Fibroblast of lung (primary cell): Measurements from ENCODE around the gene RRAS. TPM values are rescaled to one million over a fixed set of nuclear protein-coding genes. Genes with fewer than 3 reads are reported as not detected.

Source experiments
- DNase-seq, 2 donors: peaks; one replicate each; pipeline versions ENCODE4 v3.0.0 to v3.0.0-alpha.2; 2010; ENCODE audit warnings: low read depth in 2 of 2
- H2AFZ ChIP-seq: 2 replicates; pipeline ENCODE4 v1.5.1; 2012; ENCODE audit warnings: low read length, control low read depth, inconsistent platforms
- H3K27ac ChIP-seq: 2 replicates; pipeline ENCODE4 v1.5.1; 2011; ENCODE audit warnings: low read length, control low read depth; ENCODE audit not compliant: insufficient read depth
- H3K27me3 ChIP-seq: 2 replicates; pipeline ENCODE4 v1.5.1; 2011; ENCODE audit warnings: mild to moderate bottlenecking, low read length; ENCODE audit not compliant: control insufficient read depth, insufficient read depth
- H3K36me3 ChIP-seq: 2 replicates; pipeline ENCODE4 v1.5.1; 2011; ENCODE audit warnings: low read length; ENCODE audit not compliant: control insufficient read depth, insufficient read depth
- H3K4me1 ChIP-seq: 2 replicates; pipeline ENCODE4 v1.5.1; 2011; ENCODE audit warnings: low read length; ENCODE audit not compliant: control insufficient read depth, insufficient read depth; ENCODE audit errors: extremely low read depth
- H3K4me2 ChIP-seq: 2 replicates; pipeline ENCODE4 v1.5.1; 2011; ENCODE audit warnings: low read length, control low read depth; ENCODE audit not compliant: insufficient read depth; ENCODE audit errors: extremely low read depth
- H3K4me3 ChIP-seq, 4 experiments: fragments of 200-600 bp in 1 of 4; sonication (generic) in 1 of 4; replicated peaks in 1 of 4; 2 replicates each; pipeline ENCODE4 v1.5.1; 2011 to 2016; ENCODE audit warnings: low read length in 4 of 4, low read depth in 3 of 4, mild to moderate bottlenecking in 3 of 4, control low read depth in 2 of 4, inconsistent platforms in 1 of 4, mixed read lengths in 1 of 4; ENCODE audit not compliant: insufficient read depth in 1 of 4; ENCODE audit errors: control extremely low read depth in 1 of 4
- H3K79me2 ChIP-seq: 2 replicates; pipeline ENCODE4 v1.5.1; 2012; ENCODE audit warnings: mild to moderate bottlenecking, low read length, inconsistent platforms; ENCODE audit not compliant: control insufficient read depth, insufficient read depth
- H3K9ac ChIP-seq: 2 replicates; pipeline ENCODE4 v1.5.1; 2011; ENCODE audit warnings: mild to moderate bottlenecking, low read length, control low read depth; ENCODE audit not compliant: insufficient read depth
- H3K9me3 ChIP-seq: 2 replicates; pipeline ENCODE4 v1.5.1; 2012; ENCODE audit warnings: low read depth, low read length; ENCODE audit not compliant: control insufficient read depth, insufficient read depth
- H4K20me1 ChIP-seq: 2 replicates; pipeline ENCODE4 v1.5.1; 2011; ENCODE audit warnings: low read length; ENCODE audit not compliant: control insufficient read depth, insufficient read depth; ENCODE audit errors: extremely low read depth
- CTCF ChIP-seq, 2 donors: IDR thresholded peaks in 1 of 2; conservative IDR thresholded peaks in 1 of 2; 1 replicate in 1 of 2; 2 replicates in 1 of 2; pipeline ENCODE4 v1.5.1; 2011 to 2012; ENCODE audit warnings: low read length in 2 of 2, control low read depth in 1 of 2, inconsistent platforms in 1 of 2, low read depth in 1 of 2, mild to moderate bottlenecking in 1 of 2
- EZH2 ChIP-seq: IDR thresholded peaks from 2 replicates; pipeline ENCODE4 v1.5.1; 2012; ENCODE audit warnings: low read length, control low read depth, mild to moderate bottlenecking; ENCODE audit errors: missing control alignments
- polyA plus RNA-seq, 2 donors: library from polyadenylated mRNA; depleted of rRNA in 1 of 2; stranded (reverse) in 1 of 2; unstranded in 1 of 2; fragments of >200 nt; gene quantifications; 2 replicates each; pipeline ENCODE4 v1.2.1, GENCODE V29; 2011 to 2012; ENCODE audit warnings: missing spikeins in 1 of 2
- total RNA-seq: library from RNA; depleted of rRNA; stranded (reverse); fragments of >200 nt; gene quantifications from 2 replicates; pipeline ENCODE4 v1.2.1, GENCODE V29; 2014

RRAS gene
- total and polyA plus RNA-seq, 2 donors (not counting 1 experiment from before 2014, with no cell fraction given), result 60.1 to 129 TPM

DNA sequence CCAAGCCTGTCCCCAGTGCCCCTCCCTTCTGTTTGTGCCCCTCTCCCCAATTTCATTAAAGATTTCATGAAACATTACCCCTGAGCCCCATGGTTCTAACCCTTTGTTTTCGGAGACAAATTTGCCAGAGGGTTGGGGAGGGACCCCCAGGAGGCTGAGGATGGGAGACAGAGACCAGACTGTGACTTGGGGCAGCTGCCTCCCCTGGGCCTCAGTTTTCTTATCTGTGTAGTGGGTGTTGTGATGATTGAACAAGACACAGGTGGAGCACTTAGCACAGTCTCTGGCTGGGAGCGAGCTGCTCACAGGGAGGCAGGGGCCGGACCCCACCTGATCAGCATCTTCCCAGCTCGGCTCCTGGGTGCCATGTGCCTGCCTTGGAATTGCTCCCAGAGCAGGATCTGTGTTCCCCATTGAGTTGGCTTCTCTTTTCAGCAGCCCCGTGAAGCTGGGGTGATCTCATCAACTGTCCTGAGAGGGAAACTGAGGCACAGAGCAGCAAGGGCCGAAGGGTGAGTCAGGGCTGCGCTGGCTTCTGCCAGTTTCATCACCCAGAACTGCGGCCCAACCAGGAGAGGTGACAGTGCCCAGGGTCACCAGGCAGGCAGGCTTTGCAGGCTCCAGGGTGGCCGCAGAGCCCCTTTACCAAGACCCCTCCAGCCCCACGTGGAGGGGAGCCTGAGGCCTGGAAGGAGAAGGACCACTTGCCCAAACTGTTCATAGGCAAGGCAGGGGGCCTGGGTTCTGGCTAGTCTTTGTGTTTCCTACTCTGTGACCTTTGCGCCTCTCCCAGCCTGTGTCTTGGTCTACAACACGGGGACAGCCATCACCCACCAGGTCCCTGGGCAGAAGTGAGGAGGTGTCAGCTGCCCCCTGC lies 18.9 kb upstream of the RRAS start:
- no peaks in the 10 kb centered on the region for H3K79me2 ChIP-seq
- H3K4me3 ChIP-seq, result no peak overlapping the region
- H2AFZ ChIP-seq, result no peak overlapping the region
- H3K4me2 ChIP-seq, result no peak overlapping the region
- no peak for TF ChIP-seq CTCF (conservative IDR thresholded peaks at IDR 0.05 in 1 of 2, IDR thresholded peaks at IDR 0.05 in 1 of 2; ENCODE audit: low read depth in 1 of 2, low read length in 2 of 2)
- no peak for TF ChIP-seq EZH2
- H3K9ac ChIP-seq, result no peak overlapping the region
- no peaks in the 10 kb centered on the region for H3K27me3 ChIP-seq
- H3K9me3 ChIP-seq, result no peaks in the 10 kb centered on the region
- H4K20me1 ChIP-seq, result no peaks in the 10 kb centered on the region
- H3K4me1 ChIP-seq, result no peaks in the 10 kb centered on the region
- H3K36me3 ChIP-seq, result peaks cover 52% of the 10 kb centered on the region
- no peak overlapping the region for H3K27ac ChIP-seq
- no peak for DNase-seq

DNA sequence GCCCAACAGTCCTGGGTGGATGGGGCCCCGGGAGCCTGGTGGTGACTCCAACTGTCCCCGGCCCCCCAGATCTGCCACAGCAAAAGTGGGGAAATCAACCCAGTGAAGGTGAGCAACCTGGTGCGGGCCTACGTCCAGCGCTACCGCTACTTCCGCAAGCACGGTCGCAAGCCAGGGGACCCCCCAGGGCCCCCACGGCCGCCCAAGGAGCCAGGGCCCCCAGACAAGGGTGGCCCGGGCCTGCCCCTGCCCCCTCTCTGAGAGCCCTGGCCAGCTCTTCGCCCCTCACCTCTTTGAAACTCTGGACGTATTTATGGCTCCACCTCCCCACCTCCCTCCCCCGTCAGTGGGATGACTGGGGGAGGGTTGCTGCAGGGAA lies 18.2 kb upstream of the RRAS start:
- no peaks in the 10 kb centered on the region for H3K27me3 ChIP-seq
- H4K20me1 ChIP-seq, result no peaks in the 10 kb centered on the region
- H3K36me3 ChIP-seq, result peaks cover 56% of the 10 kb centered on the region
- no peak overlapping the region for H3K4me2 ChIP-seq
- no peaks in the 10 kb centered on the region for H3K9me3 ChIP-seq
- H3K79me2 ChIP-seq, result no peaks in the 10 kb centered on the region
- no peak overlapping the region for H3K27ac ChIP-seq
- no peaks in the 10 kb centered on the region for H3K4me1 ChIP-seq
- TF ChIP-seq CTCF (conservative IDR thresholded peaks at IDR 0.05 in 1 of 2, IDR thresholded peaks at IDR 0.05 in 1 of 2; ENCODE audit: low read depth in 1 of 2, low read length in 2 of 2) (no peak), EZH2 (no peak)
- H2AFZ ChIP-seq, result no peak overlapping the region
- H3K4me3 ChIP-seq, result no peak overlapping the region
- H3K9ac ChIP-seq, result no peak overlapping the region
- no peak for DNase-seq

GRCh38 chr19:49657493-49658138 lies 17.7 kb upstream of the RRAS start:
- no peak for DNase-seq
- no peaks in the 10 kb centered on the region for H3K27me3 ChIP-seq
- no peaks in the 10 kb centered on the region for H4K20me1 ChIP-seq
- TF ChIP-seq EZH2, result no peak
- no peak for TF ChIP-seq CTCF (conservative IDR thresholded peaks at IDR 0.05 in 1 of 2, IDR thresholded peaks at IDR 0.05 in 1 of 2; ENCODE audit: low read depth in 1 of 2, low read length in 2 of 2)
- no peak overlapping the region for H3K27ac ChIP-seq
- no peak overlapping the region for H3K9ac ChIP-seq
- H3K79me2 ChIP-seq, result no peaks in the 10 kb centered on the region
- H3K36me3 ChIP-seq, result peaks cover 57% of the 10 kb centered on the region
- H2AFZ ChIP-seq, result no peak overlapping the region
- H3K4me1 ChIP-seq, result no peaks in the 10 kb centered on the region
- H3K9me3 ChIP-seq, result no peaks in the 10 kb centered on the region
- no peak overlapping the region for H3K4me3 ChIP-seq
- H3K4me2 ChIP-seq, result no peak overlapping the region
